GM23338 (cell line): ENCODE measurements around the gene HSD17B11. TPM values are rescaled to one million over a fixed set of nuclear protein-coding genes. Genes with fewer than 3 reads are reported as not detected.
"Not testable (repeated sequence)": the region's sequence is repeated elsewhere in the genome, so short reads cannot be mapped to it uniquely, and the experiment has no call there.

Experiments used
- ATAC-seq: fragments of 200-7000 bp; cut with Tn5 transposase; 3 replicates; pipeline ENCODE4 v1.9.1; 2020
- DNase-seq: peaks from one replicate; pipeline ENCODE4 v3.0.0-alpha.2; 2015; ENCODE audit warnings: low spot score
- H2AFZ ChIP-seq: fragments of 200-600 bp; sonication (generic); 2 replicates; pipeline ENCODE4 v1.8.0; 2016; ENCODE audit warnings: antibody characterized with exemption, mild to moderate bottlenecking, moderate library complexity
- H3F3A ChIP-seq: fragments of 200-600 bp; sonication (generic); replicated peaks from 2 replicates; pipeline ENCODE4 v1.8.0; 2017; ENCODE audit warnings: antibody characterized with exemption, mixed run types, low read depth
- H3K27ac ChIP-seq: fragments of 200-600 bp; sonication (generic); 2 replicates; pipeline ENCODE4 v1.6.1; 2016; ENCODE audit warnings: low read depth
- H3K27me3 ChIP-seq: fragments of 200-600 bp; sonication (generic); 2 replicates; pipeline ENCODE4 v1.8.0; 2016; ENCODE audit warnings: mild to moderate bottlenecking, mixed run types, moderate library complexity; ENCODE audit not compliant: insufficient read depth
- H3K36me3 ChIP-seq: fragments of 200-600 bp; sonication (generic); 2 replicates; pipeline ENCODE4 v1.8.0; 2016; ENCODE audit warnings: mild to moderate bottlenecking; ENCODE audit not compliant: insufficient read depth
- H3K4me1 ChIP-seq: fragments of 200-600 bp; sonication (generic); 2 replicates; pipeline ENCODE4 v1.8.0; 2016; ENCODE audit warnings: mild to moderate bottlenecking, moderate library complexity; ENCODE audit not compliant: insufficient read depth
- H3K4me2 ChIP-seq: fragments of 200-600 bp; sonication (generic); 2 replicates; pipeline ENCODE4 v1.7.1; 2017; ENCODE audit warnings: mixed run types
- H3K4me3 ChIP-seq: fragments of 200-600 bp; sonication (generic); 2 replicates; pipeline ENCODE4 v1.6.1; 2016; ENCODE audit warnings: mixed run types
- H3K79me2 ChIP-seq: fragments of 200-600 bp; sonication (generic); replicated peaks from 2 replicates; pipeline ENCODE4 v1.8.0; 2017; ENCODE audit warnings: mild to moderate bottlenecking; ENCODE audit not compliant: insufficient read depth
- H3K9me2 ChIP-seq: fragments of 200-600 bp; sonication (generic); 2 replicates; pipeline ENCODE4 v1.8.0; 2017; ENCODE audit not compliant: insufficient read depth
- H4K20me1 ChIP-seq: fragments of 200-600 bp; sonication (generic); replicated peaks from 2 replicates; pipeline ENCODE4 v1.8.0; 2017; ENCODE audit warnings: mild to moderate bottlenecking; ENCODE audit not compliant: insufficient read depth
- H3K27ac Mint-ChIP-seq: 2 replicates; pipeline ENCODE4 v1.8.0; 2020; ENCODE audit warnings: inconsistent platforms, mild to moderate bottlenecking, moderate library complexity, mixed read lengths
- H3K27me3 Mint-ChIP-seq: 3 replicates; pipeline ENCODE4 v1.8.0; 2022; ENCODE audit warnings: low read depth, mild to moderate bottlenecking, moderate library complexity, mixed read lengths, inconsistent platforms; ENCODE audit not compliant: insufficient read depth, poor library complexity
- H3K36me3 Mint-ChIP-seq: 3 replicates; pipeline ENCODE4 v1.8.0; 2021; ENCODE audit warnings: low read depth, mild to moderate bottlenecking, inconsistent platforms, moderate library complexity, mixed read lengths
- H3K4me1 Mint-ChIP-seq: 3 replicates; pipeline ENCODE4 v1.8.0; 2020; ENCODE audit warnings: mild to moderate bottlenecking, inconsistent platforms, mixed read lengths
- H3K4me3 Mint-ChIP-seq: 3 replicates; pipeline ENCODE4 v1.8.0; 2021; ENCODE audit warnings: moderate library complexity, mild to moderate bottlenecking, inconsistent platforms, mixed read lengths
- H3K9me3 Mint-ChIP-seq: 3 replicates; pipeline ENCODE4 v1.8.0; 2020; ENCODE audit warnings: moderate library complexity, mild to moderate bottlenecking, inconsistent platforms, mixed read lengths
- CREB1 ChIP-seq: fragments of 250-450 bp; sonication (Bioruptor Pico); IDR thresholded peaks from 2 replicates; pipeline ENCODE4 v1.5.0; 2020; ENCODE audit warnings: low read depth, mild to moderate bottlenecking, moderate library complexity
- EZH2 ChIP-seq: fragments of 200-600 bp; sonication (generic); IDR thresholded peaks from one replicate; pipeline ENCODE4 v1.8.0; 2017; ENCODE audit warnings: antibody characterized with exemption, mild to moderate bottlenecking, low read depth; ENCODE audit not compliant: unreplicated experiment
- EZH2phosphoT487 ChIP-seq: fragments of 200-600 bp; sonication (generic); IDR thresholded peaks from one replicate; pipeline ENCODE4 v1.8.1; 2018; ENCODE audit warnings: antibody characterized with exemption; ENCODE audit not compliant: unreplicated experiment
- JUNB ChIP-seq: IDR thresholded peaks from one replicate; pipeline ENCODE4 v1.6.1; 2016; ENCODE audit warnings: antibody characterized with exemption; ENCODE audit not compliant: unreplicated experiment
- NANOG ChIP-seq: IDR thresholded peaks from 2 replicates; pipeline ENCODE4 v1.6.1; 2016; ENCODE audit warnings: antibody characterized with exemption, borderline replicate concordance
- POLR2AphosphoS5 ChIP-seq: IDR thresholded peaks from 2 replicates; pipeline ENCODE4 v1.6.1; 2016; ENCODE audit warnings: antibody characterized with exemption, low read depth
- ZNF114 ChIP-seq: fragments of 250-450 bp; sonication (Bioruptor Pico); IDR thresholded peaks from 2 replicates; pipeline ENCODE4 v1.5.0; 2020; ENCODE audit warnings: mild to moderate bottlenecking, moderate library complexity
- polyA plus RNA-seq: library from polyadenylated mRNA; unstranded; fragments of >200 nt; fragmentation: Nextera tagmentation; extraction: Ambion mirVana; gene quantifications from 2 replicates; pipeline ENCODE4 v1.2.1, GENCODE V29; 2016
- total RNA-seq: library from RNA; depleted of rRNA; stranded (reverse); fragments of >200 nt; shearing (Covaris generic); gene quantifications from 2 replicates; pipeline ENCODE4 v1.2.3, GENCODE V29; 2014
- TF ChIP-seq, protein P1 (sequence below): fragments of 250-450 bp; sonication (Bioruptor Pico); IDR thresholded peaks from 2 replicates; pipeline ENCODE4 v1.5.0; 2020; ENCODE audit warnings: mild to moderate bottlenecking, moderate library complexity
- TF ChIP-seq, protein P2 (sequence below): IDR thresholded peaks from 2 replicates; pipeline ENCODE4 v1.6.1; 2016; ENCODE audit warnings: antibody characterized with exemption
- TF ChIP-seq, protein P3 (sequence below): IDR thresholded peaks from one replicate; pipeline ENCODE4 v1.6.1; 2018; ENCODE audit warnings: antibody characterized with exemption; ENCODE audit not compliant: unreplicated experiment

Gene HSD17B11
- total and polyA plus RNA-seq, 2 experiments from 2014 or later, result 9.7 to 14.8 TPM

DNA sequence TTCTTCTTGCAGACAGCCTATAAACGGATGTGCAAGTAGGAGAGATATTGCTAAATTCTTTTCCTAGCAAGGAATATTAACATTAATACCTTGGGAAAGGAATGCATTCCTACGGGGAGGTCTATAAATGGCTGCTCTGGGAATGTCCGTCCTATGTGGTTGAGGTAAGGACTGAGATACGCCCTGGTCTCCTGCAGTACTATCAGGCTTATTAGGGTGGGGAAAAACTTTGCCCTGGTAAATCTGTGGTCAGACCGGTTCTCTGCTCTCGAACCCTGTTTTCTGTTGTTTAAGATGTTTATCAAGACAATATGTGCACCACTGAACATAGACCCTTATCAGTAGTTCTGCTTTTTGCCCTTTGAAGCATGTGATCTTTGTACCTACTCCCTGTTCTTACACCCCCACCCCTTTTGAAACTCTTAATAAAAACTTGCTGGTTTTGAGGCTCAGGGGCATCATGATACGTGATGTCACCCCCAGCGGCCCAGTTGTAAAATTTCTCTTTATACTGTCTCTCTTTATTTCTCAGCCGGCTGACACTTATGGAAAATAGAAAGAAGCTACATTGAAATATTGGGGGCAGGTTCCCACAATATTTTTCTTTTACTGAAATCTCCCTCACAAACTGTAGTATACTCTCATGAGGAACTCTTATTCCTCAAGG, 6.4 kb downstream of the HSD17B11 start:
- H3K27ac Mint-ChIP-seq, H3K27me3 Mint-ChIP-seq, ATAC-seq, H3K4me1 ChIP-seq, H3K4me2 ChIP-seq, H3K4me3 ChIP-seq, H3F3A ChIP-seq, H3K36me3 ChIP-seq, DNase-seq, H3K27me3 ChIP-seq, H2AFZ ChIP-seq, H3K4me1 Mint-ChIP-seq, H3K9me2 ChIP-seq, H3K27ac ChIP-seq, H3K4me3 Mint-ChIP-seq, H4K20me1 ChIP-seq: not testable (repeated sequence)
- Mint-ChIP-seq H3K36me3 (peaks cover 29% of the 10 kb centered on the region), H3K9me3 (peaks cover 14% of the 10 kb centered on the region)
- H3K79me2 ChIP-seq, result 0 out of 2 replicates have a peak, but pooled peaks cover 15% of the 10 kb centered on the region

DNA sequence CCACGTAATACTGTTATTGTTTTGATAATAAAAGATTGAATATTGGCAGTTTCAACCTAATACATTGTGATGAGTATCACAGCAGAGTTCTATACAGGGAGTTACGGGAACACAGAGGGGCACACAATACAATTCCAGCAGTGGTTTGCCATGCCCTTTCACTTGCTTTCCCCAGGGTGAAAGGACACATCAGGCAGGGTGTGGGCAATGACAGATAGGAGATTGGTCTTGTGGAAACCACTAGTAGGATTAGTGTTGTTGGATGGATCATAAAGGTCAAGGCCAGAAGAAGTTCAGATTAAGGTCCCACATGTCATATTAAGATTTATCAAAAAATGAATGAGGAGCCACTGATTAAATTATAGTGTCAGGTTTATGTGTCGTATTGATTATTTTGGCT, 8.1 kb downstream of the HSD17B11 start:
- ATAC-seq (no peak), DNase-seq (no peak)
- H3K4me1 ChIP-seq, result no peaks in the 10 kb centered on the region
- no peak overlapping the region for H2AFZ ChIP-seq
- no peaks in the 10 kb centered on the region for H3F3A ChIP-seq
- H3K36me3 Mint-ChIP-seq, result peaks cover 20% of the 10 kb centered on the region
- no peaks in the 10 kb centered on the region for H3K36me3 ChIP-seq
- no peaks in the 10 kb centered on the region for H3K27me3 ChIP-seq
- H3K4me2 ChIP-seq, result no peak overlapping the region
- 0 out of 2 replicates have a peak, but pooled peaks cover 8% of the 10 kb centered on the region for H3K79me2 ChIP-seq
- H3K27me3 Mint-ChIP-seq, result peaks cover 2% of the 10 kb centered on the region
- peaks cover 10% of the 10 kb centered on the region for H3K9me3 Mint-ChIP-seq
- no peak overlapping the region for H3K27ac ChIP-seq
- H4K20me1 ChIP-seq, result no peaks in the 10 kb centered on the region
- H3K9me2 ChIP-seq, result no peaks in the 10 kb centered on the region
- H3K4me3 Mint-ChIP-seq, result no peak overlapping the region
- H3K4me1 Mint-ChIP-seq, result no peaks in the 10 kb centered on the region
- H3K4me3 ChIP-seq, result no peak overlapping the region
- H3K27ac Mint-ChIP-seq, result no peak overlapping the region
- TF ChIP-seq JUNB (no peak), EZH2phosphoT487 (no peak), ZNF114 (CRISPR knock-in tag) (no peak), POLR2AphosphoS5 (no peak), CREB1 (CRISPR knock-in tag) (no peak), EZH2 (no peak), NANOG (no peak)
- TF ChIP-seq, protein P1, sequence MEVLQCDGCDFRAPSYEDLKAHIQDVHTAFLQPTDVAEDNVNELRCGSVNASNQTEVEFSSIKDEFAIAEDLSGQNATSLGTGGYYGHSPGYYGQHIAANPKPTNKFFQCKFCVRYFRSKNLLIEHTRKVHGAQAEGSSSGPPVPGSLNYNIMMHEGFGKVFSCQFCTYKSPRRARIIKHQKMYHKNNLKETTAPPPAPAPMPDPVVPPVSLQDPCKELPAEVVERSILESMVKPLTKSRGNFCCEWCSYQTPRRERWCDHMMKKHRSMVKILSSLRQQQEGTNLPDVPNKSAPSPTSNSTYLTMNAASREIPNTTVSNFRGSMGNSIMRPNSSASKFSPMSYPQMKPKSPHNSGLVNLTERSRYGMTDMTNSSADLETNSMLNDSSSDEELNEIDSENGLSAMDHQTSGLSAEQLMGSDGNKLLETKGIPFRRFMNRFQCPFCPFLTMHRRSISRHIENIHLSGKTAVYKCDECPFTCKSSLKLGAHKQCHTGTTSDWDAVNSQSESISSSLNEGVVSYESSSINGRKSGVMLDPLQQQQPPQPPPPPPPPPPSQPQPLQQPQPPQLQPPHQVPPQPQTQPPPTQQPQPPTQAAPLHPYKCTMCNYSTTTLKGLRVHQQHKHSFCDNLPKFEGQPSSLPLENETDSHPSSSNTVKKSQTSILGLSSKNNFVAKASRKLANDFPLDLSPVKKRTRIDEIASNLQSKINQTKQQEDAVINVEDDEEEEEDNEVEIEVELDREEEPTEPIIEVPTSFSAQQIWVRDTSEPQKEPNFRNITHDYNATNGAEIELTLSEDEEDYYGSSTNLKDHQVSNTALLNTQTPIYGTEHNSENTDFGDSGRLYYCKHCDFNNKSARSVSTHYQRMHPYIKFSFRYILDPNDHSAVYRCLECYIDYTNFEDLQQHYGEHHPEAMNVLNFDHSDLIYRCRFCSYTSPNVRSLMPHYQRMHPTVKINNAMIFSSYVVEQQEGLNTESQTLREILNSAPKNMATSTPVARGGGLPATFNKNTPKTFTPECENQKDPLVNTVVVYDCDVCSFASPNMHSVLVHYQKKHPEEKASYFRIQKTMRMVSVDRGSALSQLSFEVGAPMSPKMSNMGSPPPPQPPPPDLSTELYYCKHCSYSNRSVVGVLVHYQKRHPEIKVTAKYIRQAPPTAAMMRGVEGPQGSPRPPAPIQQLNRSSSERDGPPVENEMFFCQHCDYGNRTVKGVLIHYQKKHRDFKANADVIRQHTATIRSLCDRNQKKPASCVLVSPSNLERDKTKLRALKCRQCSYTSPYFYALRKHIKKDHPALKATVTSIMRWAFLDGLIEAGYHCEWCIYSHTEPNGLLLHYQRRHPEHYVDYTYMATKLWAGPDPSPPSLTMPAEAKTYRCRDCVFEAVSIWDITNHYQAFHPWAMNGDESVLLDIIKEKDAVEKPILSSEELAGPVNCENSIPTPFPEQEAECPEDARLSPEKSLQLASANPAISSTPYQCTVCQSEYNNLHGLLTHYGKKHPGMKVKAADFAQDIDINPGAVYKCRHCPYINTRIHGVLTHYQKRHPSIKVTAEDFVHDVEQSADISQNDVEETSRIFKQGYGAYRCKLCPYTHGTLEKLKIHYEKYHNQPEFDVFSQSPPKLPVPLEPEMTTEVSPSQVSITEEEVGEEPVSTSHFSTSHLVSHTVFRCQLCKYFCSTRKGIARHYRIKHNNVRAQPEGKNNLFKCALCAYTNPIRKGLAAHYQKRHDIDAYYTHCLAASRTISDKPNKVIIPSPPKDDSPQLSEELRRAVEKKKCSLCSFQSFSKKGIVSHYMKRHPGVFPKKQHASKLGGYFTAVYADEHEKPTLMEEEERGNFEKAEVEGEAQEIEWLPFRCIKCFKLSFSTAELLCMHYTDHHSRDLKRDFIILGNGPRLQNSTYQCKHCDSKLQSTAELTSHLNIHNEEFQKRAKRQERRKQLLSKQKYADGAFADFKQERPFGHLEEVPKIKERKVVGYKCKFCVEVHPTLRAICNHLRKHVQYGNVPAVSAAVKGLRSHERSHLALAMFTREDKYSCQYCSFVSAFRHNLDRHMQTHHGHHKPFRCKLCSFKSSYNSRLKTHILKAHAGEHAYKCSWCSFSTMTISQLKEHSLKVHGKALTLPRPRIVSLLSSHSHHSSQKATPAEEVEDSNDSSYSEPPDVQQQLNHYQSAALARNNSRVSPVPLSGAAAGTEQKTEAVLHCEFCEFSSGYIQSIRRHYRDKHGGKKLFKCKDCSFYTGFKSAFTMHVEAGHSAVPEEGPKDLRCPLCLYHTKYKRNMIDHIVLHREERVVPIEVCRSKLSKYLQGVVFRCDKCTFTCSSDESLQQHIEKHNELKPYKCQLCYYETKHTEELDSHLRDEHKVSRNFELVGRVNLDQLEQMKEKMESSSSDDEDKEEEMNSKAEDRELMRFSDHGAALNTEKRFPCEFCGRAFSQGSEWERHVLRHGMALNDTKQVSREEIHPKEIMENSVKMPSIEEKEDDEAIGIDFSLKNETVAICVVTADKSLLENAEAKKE (CRISPR knock-in tag), result no peak
- TF ChIP-seq, protein P2, sequence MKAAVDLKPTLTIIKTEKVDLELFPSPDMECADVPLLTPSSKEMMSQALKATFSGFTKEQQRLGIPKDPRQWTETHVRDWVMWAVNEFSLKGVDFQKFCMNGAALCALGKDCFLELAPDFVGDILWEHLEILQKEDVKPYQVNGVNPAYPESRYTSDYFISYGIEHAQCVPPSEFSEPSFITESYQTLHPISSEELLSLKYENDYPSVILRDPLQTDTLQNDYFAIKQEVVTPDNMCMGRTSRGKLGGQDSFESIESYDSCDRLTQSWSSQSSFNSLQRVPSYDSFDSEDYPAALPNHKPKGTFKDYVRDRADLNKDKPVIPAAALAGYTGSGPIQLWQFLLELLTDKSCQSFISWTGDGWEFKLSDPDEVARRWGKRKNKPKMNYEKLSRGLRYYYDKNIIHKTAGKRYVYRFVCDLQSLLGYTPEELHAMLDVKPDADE, result no peak
- TF ChIP-seq, protein P3, sequence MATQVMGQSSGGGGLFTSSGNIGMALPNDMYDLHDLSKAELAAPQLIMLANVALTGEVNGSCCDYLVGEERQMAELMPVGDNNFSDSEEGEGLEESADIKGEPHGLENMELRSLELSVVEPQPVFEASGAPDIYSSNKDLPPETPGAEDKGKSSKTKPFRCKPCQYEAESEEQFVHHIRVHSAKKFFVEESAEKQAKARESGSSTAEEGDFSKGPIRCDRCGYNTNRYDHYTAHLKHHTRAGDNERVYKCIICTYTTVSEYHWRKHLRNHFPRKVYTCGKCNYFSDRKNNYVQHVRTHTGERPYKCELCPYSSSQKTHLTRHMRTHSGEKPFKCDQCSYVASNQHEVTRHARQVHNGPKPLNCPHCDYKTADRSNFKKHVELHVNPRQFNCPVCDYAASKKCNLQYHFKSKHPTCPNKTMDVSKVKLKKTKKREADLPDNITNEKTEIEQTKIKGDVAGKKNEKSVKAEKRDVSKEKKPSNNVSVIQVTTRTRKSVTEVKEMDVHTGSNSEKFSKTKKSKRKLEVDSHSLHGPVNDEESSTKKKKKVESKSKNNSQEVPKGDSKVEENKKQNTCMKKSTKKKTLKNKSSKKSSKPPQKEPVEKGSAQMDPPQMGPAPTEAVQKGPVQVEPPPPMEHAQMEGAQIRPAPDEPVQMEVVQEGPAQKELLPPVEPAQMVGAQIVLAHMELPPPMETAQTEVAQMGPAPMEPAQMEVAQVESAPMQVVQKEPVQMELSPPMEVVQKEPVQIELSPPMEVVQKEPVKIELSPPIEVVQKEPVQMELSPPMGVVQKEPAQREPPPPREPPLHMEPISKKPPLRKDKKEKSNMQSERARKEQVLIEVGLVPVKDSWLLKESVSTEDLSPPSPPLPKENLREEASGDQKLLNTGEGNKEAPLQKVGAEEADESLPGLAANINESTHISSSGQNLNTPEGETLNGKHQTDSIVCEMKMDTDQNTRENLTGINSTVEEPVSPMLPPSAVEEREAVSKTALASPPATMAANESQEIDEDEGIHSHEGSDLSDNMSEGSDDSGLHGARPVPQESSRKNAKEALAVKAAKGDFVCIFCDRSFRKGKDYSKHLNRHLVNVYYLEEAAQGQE, result no peak
